MM.1S (cell line): ENCODE data around the gene ZNF398.

Experiments
- CTCF ChIP-seq: fragments of 300-600 bp; sonication (generic); IDR thresholded peaks from 2 replicates; pipeline ENCODE4 v1.5.1; 2016; ENCODE audit warnings: antibody characterized with exemption, low read length, mixed read lengths
- EZH2 ChIP-seq: fragments of 300-600 bp; sonication (generic); optimal IDR thresholded peaks from 2 replicates; pipeline ENCODE3; 2017; ENCODE audit warnings: low read depth, mild to moderate bottlenecking, antibody characterized with exemption, low read length, mixed read lengths
- EZH2phosphoT487 ChIP-seq: fragments of 300-600 bp; sonication (generic); IDR thresholded peaks from 2 replicates; pipeline ENCODE4 v1.6.1; 2018; ENCODE audit warnings: antibody characterized with exemption, low read length

GRCh38 chr7:149210551-149210950 lies 63.3 kb downstream of the ZNF398 start:
- TF ChIP-seq CTCF (no peak), EZH2 (no peak), EZH2phosphoT487 (no peak)
